SK-N-SH treated with all-trans-retinoic acid at 6 μM for 48 hours (cell line): ENCODE results near the gene PBX3.

ENCODE experiments used
- ARNTL ChIP-seq: fragments of 450-650 bp; formaldehyde crosslinking; IDR thresholded peaks from 2 replicates; pipeline ENCODE4 v1.5.0; 2020; ENCODE audit warnings: low read depth, mild to moderate bottlenecking, moderate library complexity, borderline replicate concordance
- CSDC2 ChIP-seq: fragments of 250-450 bp; sonication (Bioruptor Pico); IDR thresholded peaks from 2 replicates; pipeline ENCODE4 v1.5.0; 2020; ENCODE audit warnings: mild to moderate bottlenecking, moderate library complexity
- CSRNP3 ChIP-seq: fragments of 250-450 bp; sonication (Bioruptor Pico); IDR thresholded peaks from 2 replicates; pipeline ENCODE4 v1.5.1; 2021; ENCODE audit warnings: mild to moderate bottlenecking, moderate library complexity
- TCF4 ChIP-seq: fragments of 250-450 bp; sonication (Bioruptor Pico); IDR thresholded peaks from 2 replicates; pipeline ENCODE4 v1.8.0; 2021; ENCODE audit warnings: mild to moderate bottlenecking, moderate library complexity, borderline replicate concordance
- TOX ChIP-seq: fragments of 250-450 bp; sonication (Bioruptor Pico); IDR thresholded peaks from 2 replicates; pipeline ENCODE4 v1.8.0; 2021; ENCODE audit warnings: mild to moderate bottlenecking, moderate library complexity, borderline replicate concordance
- ZC3H10 ChIP-seq: fragments of 250-450 bp; sonication (Bioruptor Pico); IDR thresholded peaks from 2 replicates; pipeline ENCODE4 v1.5.1; 2021; ENCODE audit warnings: mild to moderate bottlenecking, moderate library complexity
- ZNF565 ChIP-seq: fragments of 450-650 bp; formaldehyde crosslinking; conservative IDR thresholded peaks from 2 replicates; pipeline ENCODE4 v1.5.0; 2020; ENCODE audit warnings: low read depth, mild to moderate bottlenecking, moderate library complexity
- ZNF70 ChIP-seq: fragments of 450-650 bp; formaldehyde crosslinking; IDR thresholded peaks from 2 replicates; pipeline ENCODE4 v1.5.0; 2020; ENCODE audit warnings: mild to moderate bottlenecking, moderate library complexity

- TF ChIP-seq TOX (CRISPR knock-in tag) = no peak
- no peak for TF ChIP-seq CSRNP3 (CRISPR knock-in tag)
- TF ChIP-seq ZC3H10 (CRISPR knock-in tag) = no peak
- no peak for TF ChIP-seq ZNF565 (CRISPR knock-in tag)
- no peak for TF ChIP-seq CSDC2
- no peak for TF ChIP-seq ZNF70 (CRISPR knock-in tag)
- TF ChIP-seq TCF4 = no peak
- TF ChIP-seq ARNTL (CRISPR knock-in tag) = no peak
Observed at GRCh38 chr9:125915606-125916005, 168.4 kb downstream of the PBX3 start.
